GM12878 (cell line): ENCODE data around the gene TACC3. TPM values are rescaled to one million over a fixed set of nuclear protein-coding genes. Genes with fewer than 3 reads are reported as not detected.

Source experiments
- ATAC-seq: fragments of 200-7000 bp; cut with Tn5 transposase; 3 replicates; pipeline ENCODE4 v1.9.1; 2020; ENCODE audit warnings: mild to moderate bottlenecking, moderate library complexity
- BruUV-seq: library from RNA; stranded (reverse); fragments of 400-500 nt; replicated peaks from 2 replicates; lab custom pipeline; 2021; lab: Mats Ljungman, UMichigan
- CTCF ChIA-PET: fragments of 300-600 bp; sonication (Branson Sonifier 250); formaldehyde crosslinking; extraction: SDS; loops from one replicate; lab custom pipeline; 2021; ENCODE audit warnings: inconsistent platforms; lab: Yijun Ruan, JAX
- POLR2A ChIA-PET: fragments of 350-600 bp; formaldehyde crosslinking; extraction: SDS; loops from one replicate; lab custom pipeline; 2021; ENCODE audit warnings: inconsistent platforms; lab: Charles Lee
- RAD21 ChIA-PET: fragments of 300-600 bp; sonication (Branson Sonifier 250); formaldehyde crosslinking; loops from one replicate; lab custom pipeline; 2023; ENCODE audit warnings: antibody characterized with exemption; ENCODE audit not compliant: unreplicated experiment; lab: Charles Lee
- SMC1A ChIA-PET: fragments of 300-600 bp; sonication (Branson Sonifier 250); formaldehyde crosslinking; loops from one replicate; lab custom pipeline; 2023; ENCODE audit not compliant: unreplicated experiment, uncharacterized antibody; lab: Charles Lee
- DNase-seq: peaks from one replicate; pipeline ENCODE4 v3.0.0-alpha.2; 2011; ENCODE audit warnings: low read depth, low spot score
- FAIRE-seq: peaks from 3 replicates; lab custom pipeline; 2011; peaks lifted over from hg19 to GRCh38; lab: Jason Lieb, UNC
- H2AFZ ChIP-seq: 2 replicates; pipeline ENCODE4 v1.6.0; 2011; ENCODE audit warnings: low read depth, low read length, control low read depth; ENCODE audit not compliant: control insufficient read depth
- H3K27ac ChIP-seq: 2 replicates; pipeline ENCODE4 v1.5.1; 2011; ENCODE audit warnings: control low read depth; ENCODE audit not compliant: control insufficient read depth, insufficient read depth
- H3K27me3 ChIP-seq, 2 experiments: replicated peaks in 1 of 2; 2 replicates each; pipeline versions ENCODE4 v1.6.0 to v1.6.1; 2011; ENCODE audit warnings: low read length in 1 of 2; ENCODE audit not compliant: control insufficient read depth in 2 of 2, insufficient read depth in 2 of 2
- H3K36me3 ChIP-seq, 2 experiments: 2 replicates each; pipeline ENCODE4 v1.5.1; 2011; ENCODE audit warnings: low read length in 1 of 2; ENCODE audit not compliant: control insufficient read depth in 2 of 2, insufficient read depth in 2 of 2
- H3K4me1 ChIP-seq: 2 replicates; pipeline ENCODE4 v1.6.1; 2011; ENCODE audit warnings: mild to moderate bottlenecking, low read length, moderate library complexity, mixed read lengths; ENCODE audit not compliant: control insufficient read depth, insufficient read depth
- H3K4me2 ChIP-seq: 2 replicates; pipeline ENCODE4 v1.6.0; 2011; ENCODE audit warnings: control low read depth; ENCODE audit not compliant: control insufficient read depth, insufficient read depth
- H3K4me3 ChIP-seq: fragments of 200-600 bp; sonication (generic); 2 replicates; pipeline ENCODE4 v1.5.1; 2016
- H3K79me2 ChIP-seq: 2 replicates; pipeline ENCODE4 v1.6.0; 2011; ENCODE audit warnings: low read length; ENCODE audit not compliant: control insufficient read depth, insufficient read depth
- H3K9ac ChIP-seq: 2 replicates; pipeline ENCODE4 v1.8.0; 2011; ENCODE audit warnings: low read length, control low read depth, mixed read lengths; ENCODE audit not compliant: control insufficient read depth, insufficient read depth
- H3K9me3 ChIP-seq: replicated peaks from 3 replicates; pipeline ENCODE4 v1.5.1; 2011; ENCODE audit warnings: mild to moderate bottlenecking, low read length; ENCODE audit not compliant: control insufficient read depth, insufficient read depth
- H4K20me1 ChIP-seq: 2 replicates; pipeline ENCODE4 v1.6.0; 2011; ENCODE audit not compliant: control insufficient read depth, insufficient read depth
- CBFB ChIP-seq: IDR thresholded peaks from 2 replicates; pipeline ENCODE4 v1.6.1; 2016; ENCODE audit warnings: antibody characterized with exemption, low read depth
- CHD1 ChIP-seq: IDR thresholded peaks from 2 replicates; pipeline ENCODE4 v1.6.1; 2012; ENCODE audit warnings: low read depth, low read length, improper control_type of control experiment
- EGR1 ChIP-seq, 2 experiments: IDR thresholded peaks; 1 replicate in 1 of 2; 2 replicates in 1 of 2; pipeline ENCODE4 v1.6.1; 2011 to 2012; ENCODE audit warnings: low read depth in 2 of 2, low read length in 2 of 2, borderline replicate concordance in 1 of 2, mild to moderate bottlenecking in 1 of 2, moderate library complexity in 1 of 2
- FOXM1 ChIP-seq: IDR thresholded peaks from 2 replicates; pipeline ENCODE4 v1.6.1; 2012; ENCODE audit warnings: low read depth, mild to moderate bottlenecking, inconsistent platforms, low read length, moderate library complexity
- GATAD2B ChIP-seq: fragments of 450-650 bp; conservative IDR thresholded peaks from 2 replicates; pipeline ENCODE4 v1.6.1; 2017; ENCODE audit warnings: low read depth, mild to moderate bottlenecking, moderate library complexity
- NBN ChIP-seq: fragments of 450-650 bp; IDR thresholded peaks from 2 replicates; pipeline ENCODE4 v1.6.1; 2016
- NR2C1 ChIP-seq: fragments of 450-650 bp; IDR thresholded peaks from 2 replicates; pipeline ENCODE4 v1.6.1; 2017; ENCODE audit warnings: antibody characterized with exemption, mild to moderate bottlenecking, moderate library complexity
- STAT3 ChIP-seq: IDR thresholded peaks from 2 replicates; pipeline ENCODE4 v1.6.1; 2011; ENCODE audit warnings: low read depth, low read length, improper control_type of control experiment
- SUZ12 ChIP-seq: fragments of 200-600 bp; sonication (generic); IDR thresholded peaks from one replicate; pipeline ENCODE4 v1.6.1; 2018; ENCODE audit warnings: antibody characterized with exemption, mild to moderate bottlenecking; ENCODE audit not compliant: unreplicated experiment
- TAF1 ChIP-seq: IDR thresholded peaks from 2 replicates; pipeline ENCODE4 v1.6.1; 2011; ENCODE audit warnings: mild to moderate bottlenecking, low read depth, low read length, borderline replicate concordance
- TCF3 ChIP-seq: IDR thresholded peaks from 2 replicates; pipeline ENCODE4 v1.6.1; 2012; ENCODE audit warnings: low read depth, mild to moderate bottlenecking, low read length, borderline replicate concordance; ENCODE audit not compliant: insufficient read depth
- WGBS: methylation state at CpG from one replicate; pipeline ENCODE4 v1.1.6; 2016; ENCODE audit warnings: low lambda C conversion rate; ENCODE audit not compliant: insufficient replicate concordance, insufficient coverage; ENCODE audit errors: missing lambda C conversion rate; 5-methylcytosine and 5-hydroxymethylcytosine counted together
- in situ Hi-C: fragments of 300-500 bp; cut with MboI; formaldehyde crosslinking; loops from 9 replicates; pipeline ENCODE4 v1.14.3; 2018; ENCODE audit warnings: mixed read lengths
- intact Hi-C: fragments of 100-400 bp; cut with micrococcal nuclease; formaldehyde crosslinking; loops from one replicate; pipeline ENCODE4 v1.14.2; 2022; ENCODE audit not compliant: unreplicated experiment
- polyA plus RNA-seq, 11 experiments: library from polyadenylated mRNA; depleted of rRNA in 4 of 11; unstranded in 6 of 11; stranded (reverse) in 5 of 11; fragments of >200 nt; fragmentation: Nextera tagmentation in 4 of 11; fragmentation: Illumina TruSeq in 1 of 11; extraction: Ambion mirVana in 4 of 11; extraction: Trizol in 1 of 11; gene quantifications; 1 replicate in 1 of 11; 2 replicates in 10 of 11; pipeline versions ENCODE4 v1.2.1 to v1.2.3, GENCODE V29; 2011 to 2016; ENCODE audit warnings: inconsistent platforms in 2 of 11, missing spikeins in 2 of 11, low read depth in 1 of 11
- total RNA-seq, 4 experiments: library from RNA; depleted of rRNA in 3 of 4; stranded (reverse); fragments of >200 nt in 3 of 4; fragmentation: Illumina TruSeq in 1 of 4; extraction: Trizol in 1 of 4; gene quantifications; 2 replicates each; pipeline versions ENCODE4 v1.2.1 to v1.2.3, GENCODE V29; 2013 to 2021
- TF ChIP-seq, protein P1 (sequence below): fragments of 450-650 bp; IDR thresholded peaks from 2 replicates; pipeline ENCODE4 v1.6.1; 2017; ENCODE audit warnings: mild to moderate bottlenecking, moderate library complexity
- TF ChIP-seq, protein P2 (sequence below): IDR thresholded peaks from 2 replicates; pipeline ENCODE4 v1.6.1; 2011; ENCODE audit warnings: low read depth, mild to moderate bottlenecking, low read length, moderate library complexity, borderline replicate concordance; ENCODE audit errors: extremely low read depth
- TF ChIP-seq, protein P3 (sequence below): IDR thresholded peaks from 2 replicates; pipeline ENCODE4 v1.6.1; 2012; ENCODE audit warnings: mild to moderate bottlenecking, low read depth, low read length

The TACC3 gene
- total and polyA plus RNA-seq, 10 of the 15 experiments (the other 5 are each of a cell fraction or from before 2014, with no cell fraction given): 2.8 to 121 (median 73.3) TPM

DNA sequence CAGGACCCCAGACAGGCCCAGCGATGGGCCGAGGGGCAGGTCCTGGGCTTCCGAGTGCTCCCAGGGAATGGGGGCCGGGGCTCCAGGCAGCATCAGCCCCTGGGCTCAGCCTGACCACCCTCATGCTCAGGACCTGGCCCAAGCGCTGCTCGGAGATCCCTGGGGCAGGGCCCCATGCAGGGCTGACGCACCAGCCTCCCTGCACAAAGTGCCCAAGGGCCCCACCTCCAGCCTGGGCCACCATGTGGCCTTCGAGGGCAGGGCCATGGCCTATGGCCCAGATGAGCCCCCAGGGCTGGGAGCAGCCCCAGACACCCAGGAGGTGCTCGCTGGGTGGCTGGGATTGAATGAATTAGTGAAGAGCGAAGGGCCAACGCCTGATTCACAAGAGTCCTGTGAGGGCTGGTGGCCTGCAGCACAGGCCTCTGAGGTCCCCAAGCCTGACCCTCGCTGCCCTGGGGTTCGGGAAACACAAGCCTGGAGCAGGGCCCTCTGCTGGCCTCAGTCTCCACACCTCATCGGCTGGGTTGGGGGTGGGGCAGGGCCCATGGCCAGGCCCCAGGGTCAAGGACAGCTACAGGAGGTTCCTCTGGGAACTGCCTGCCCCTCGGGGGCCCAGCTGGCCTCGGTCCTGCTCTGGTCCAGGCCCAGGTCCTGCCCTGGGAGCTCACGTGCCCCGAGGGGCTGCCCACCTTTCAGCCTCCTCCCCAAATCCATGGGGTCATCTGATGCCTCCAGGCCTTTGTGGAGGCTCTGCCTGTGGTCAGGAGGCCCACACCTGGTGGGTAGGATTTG lies 58.5 kb downstream of the TACC3 start:
- Histone ChIP-seq H3K9ac (no peak overlapping the region), H3K27ac (no peak overlapping the region), H3K4me1 (no peaks in the 10 kb centered on the region), H3K27me3 (no peaks in the 10 kb centered on the region; a peak in 1 of 4 replicates), H3K79me2 (no peaks in the 10 kb centered on the region), H2AFZ (no peak overlapping the region), H3K4me3 (no peak overlapping the region), H3K36me3 (no peaks in the 10 kb centered on the region), H3K9me3 (no peaks in the 10 kb centered on the region), H4K20me1 (no peaks in the 10 kb centered on the region)
- RAD21 ChIA-PET: no interaction called here
- 28% methylated on average over 15 of the region's 18 CpGs for WGBS
- FAIRE-seq (no peak), ATAC-seq (no peak), DNase-seq (no peak)
- POLR2A ChIA-PET: no interaction called here
- in situ Hi-C loops (no loop called here), intact Hi-C loops (no loop called here)
- BruUV-seq: no TSS peak
- SMC1A ChIA-PET: no interaction called here
- CTCF ChIA-PET: no interaction called here
- no peak for TF ChIP-seq GATAD2B
- no peak for TF ChIP-seq TCF3
- TF ChIP-seq NR2C1: no peak
- no peak for TF ChIP-seq EGR1 (IDR thresholded peaks at IDR 0.05; ENCODE audit: borderline replicate concordance in 1 of 2, low read depth in 2 of 2, low read length in 2 of 2)
- no peak for TF ChIP-seq SUZ12
- TF ChIP-seq, protein P1, sequence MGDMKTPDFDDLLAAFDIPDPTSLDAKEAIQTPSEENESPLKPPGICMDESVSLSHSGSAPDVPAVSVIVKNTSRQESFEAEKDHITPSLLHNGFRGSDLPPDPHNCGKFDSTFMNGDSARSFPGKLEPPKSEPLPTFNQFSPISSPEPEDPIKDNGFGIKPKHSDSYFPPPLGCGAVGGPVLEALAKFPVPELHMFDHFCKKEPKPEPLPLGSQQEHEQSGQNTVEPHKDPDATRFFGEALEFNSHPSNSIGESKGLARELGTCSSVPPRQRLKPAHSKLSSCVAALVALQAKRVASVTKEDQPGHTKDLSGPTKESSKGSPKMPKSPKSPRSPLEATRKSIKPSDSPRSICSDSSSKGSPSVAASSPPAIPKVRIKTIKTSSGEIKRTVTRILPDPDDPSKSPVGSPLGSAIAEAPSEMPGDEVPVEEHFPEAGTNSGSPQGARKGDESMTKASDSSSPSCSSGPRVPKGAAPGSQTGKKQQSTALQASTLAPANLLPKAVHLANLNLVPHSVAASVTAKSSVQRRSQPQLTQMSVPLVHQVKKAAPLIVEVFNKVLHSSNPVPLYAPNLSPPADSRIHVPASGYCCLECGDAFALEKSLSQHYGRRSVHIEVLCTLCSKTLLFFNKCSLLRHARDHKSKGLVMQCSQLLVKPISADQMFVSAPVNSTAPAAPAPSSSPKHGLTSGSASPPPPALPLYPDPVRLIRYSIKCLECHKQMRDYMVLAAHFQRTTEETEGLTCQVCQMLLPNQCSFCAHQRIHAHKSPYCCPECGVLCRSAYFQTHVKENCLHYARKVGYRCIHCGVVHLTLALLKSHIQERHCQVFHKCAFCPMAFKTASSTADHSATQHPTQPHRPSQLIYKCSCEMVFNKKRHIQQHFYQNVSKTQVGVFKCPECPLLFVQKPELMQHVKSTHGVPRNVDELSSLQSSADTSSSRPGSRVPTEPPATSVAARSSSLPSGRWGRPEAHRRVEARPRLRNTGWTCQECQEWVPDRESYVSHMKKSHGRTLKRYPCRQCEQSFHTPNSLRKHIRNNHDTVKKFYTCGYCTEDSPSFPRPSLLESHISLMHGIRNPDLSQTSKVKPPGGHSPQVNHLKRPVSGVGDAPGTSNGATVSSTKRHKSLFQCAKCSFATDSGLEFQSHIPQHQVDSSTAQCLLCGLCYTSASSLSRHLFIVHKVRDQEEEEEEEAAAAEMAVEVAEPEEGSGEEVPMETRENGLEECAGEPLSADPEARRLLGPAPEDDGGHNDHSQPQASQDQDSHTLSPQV: no peak
- no peak for TF ChIP-seq CHD1
- no peak for TF ChIP-seq NBN
- TF ChIP-seq, protein P2, sequence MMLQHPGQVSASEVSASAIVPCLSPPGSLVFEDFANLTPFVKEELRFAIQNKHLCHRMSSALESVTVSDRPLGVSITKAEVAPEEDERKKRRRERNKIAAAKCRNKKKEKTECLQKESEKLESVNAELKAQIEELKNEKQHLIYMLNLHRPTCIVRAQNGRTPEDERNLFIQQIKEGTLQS: no peak
- TF ChIP-seq FOXM1: no peak
- no peak for TF ChIP-seq TAF1
- TF ChIP-seq, protein P3, sequence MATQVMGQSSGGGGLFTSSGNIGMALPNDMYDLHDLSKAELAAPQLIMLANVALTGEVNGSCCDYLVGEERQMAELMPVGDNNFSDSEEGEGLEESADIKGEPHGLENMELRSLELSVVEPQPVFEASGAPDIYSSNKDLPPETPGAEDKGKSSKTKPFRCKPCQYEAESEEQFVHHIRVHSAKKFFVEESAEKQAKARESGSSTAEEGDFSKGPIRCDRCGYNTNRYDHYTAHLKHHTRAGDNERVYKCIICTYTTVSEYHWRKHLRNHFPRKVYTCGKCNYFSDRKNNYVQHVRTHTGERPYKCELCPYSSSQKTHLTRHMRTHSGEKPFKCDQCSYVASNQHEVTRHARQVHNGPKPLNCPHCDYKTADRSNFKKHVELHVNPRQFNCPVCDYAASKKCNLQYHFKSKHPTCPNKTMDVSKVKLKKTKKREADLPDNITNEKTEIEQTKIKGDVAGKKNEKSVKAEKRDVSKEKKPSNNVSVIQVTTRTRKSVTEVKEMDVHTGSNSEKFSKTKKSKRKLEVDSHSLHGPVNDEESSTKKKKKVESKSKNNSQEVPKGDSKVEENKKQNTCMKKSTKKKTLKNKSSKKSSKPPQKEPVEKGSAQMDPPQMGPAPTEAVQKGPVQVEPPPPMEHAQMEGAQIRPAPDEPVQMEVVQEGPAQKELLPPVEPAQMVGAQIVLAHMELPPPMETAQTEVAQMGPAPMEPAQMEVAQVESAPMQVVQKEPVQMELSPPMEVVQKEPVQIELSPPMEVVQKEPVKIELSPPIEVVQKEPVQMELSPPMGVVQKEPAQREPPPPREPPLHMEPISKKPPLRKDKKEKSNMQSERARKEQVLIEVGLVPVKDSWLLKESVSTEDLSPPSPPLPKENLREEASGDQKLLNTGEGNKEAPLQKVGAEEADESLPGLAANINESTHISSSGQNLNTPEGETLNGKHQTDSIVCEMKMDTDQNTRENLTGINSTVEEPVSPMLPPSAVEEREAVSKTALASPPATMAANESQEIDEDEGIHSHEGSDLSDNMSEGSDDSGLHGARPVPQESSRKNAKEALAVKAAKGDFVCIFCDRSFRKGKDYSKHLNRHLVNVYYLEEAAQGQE: no peak
- no peak for TF ChIP-seq CBFB
- no peak for TF ChIP-seq STAT3
- TF ChIP-seq, all 136 proteins: peak for 0
- no peak overlapping the region for H3K4me2 ChIP-seq
